ENCODE measurements around the gene RFX3. TPM values are rescaled to one million over a fixed set of nuclear protein-coding genes. Genes with fewer than 3 reads are reported as not detected.

The RFX3 gene
- total RNA-seq, 1 donor from 2014 or later, result 15.1 TPM

- no peak for DNase-seq
Measured at GRCh38 chr9:3193791-3194190, 332.0 kb downstream of the RFX3 start.

- no peak for DNase-seq
Measured at GRCh38 chr9:3191715-3192114, 334.1 kb downstream of the RFX3 start.

- DNase-seq, result no peak
Measured at GRCh38 chr9:3189113-3189861, 336.5 kb downstream of the RFX3 start.

GRCh38 chr9:3186751-3187150, 339.1 kb downstream of the RFX3 start:
- DNase-seq, result no peak

- DNase-seq, result no peak
Measured at GRCh38 chr9:3181049-3181953, 344.5 kb downstream of the RFX3 start.

- no peak for DNase-seq
Measured at GRCh38 chr9:3180696-3181048, 345.1 kb downstream of the RFX3 start.

GRCh38 chr9:3179711-3180110, 346.1 kb downstream of the RFX3 start:
- no peak for DNase-seq

GRCh38 chr9:3177936-3178335, 347.9 kb downstream of the RFX3 start:
- no peak for DNase-seq

GRCh38 chr9:3177146-3177761, 348.5 kb downstream of the RFX3 start:
- no peak for DNase-seq

- DNase-seq, result no peak
Measured at GRCh38 chr9:3173374-3173773, 352.4 kb downstream of the RFX3 start.

- DNase-seq, result no peak
Measured at GRCh38 chr9:3170819-3171218, 355.0 kb downstream of the RFX3 start.
